Measurements from ENCODE around the gene EHBP1.

EHBP1 gene

DNA sequence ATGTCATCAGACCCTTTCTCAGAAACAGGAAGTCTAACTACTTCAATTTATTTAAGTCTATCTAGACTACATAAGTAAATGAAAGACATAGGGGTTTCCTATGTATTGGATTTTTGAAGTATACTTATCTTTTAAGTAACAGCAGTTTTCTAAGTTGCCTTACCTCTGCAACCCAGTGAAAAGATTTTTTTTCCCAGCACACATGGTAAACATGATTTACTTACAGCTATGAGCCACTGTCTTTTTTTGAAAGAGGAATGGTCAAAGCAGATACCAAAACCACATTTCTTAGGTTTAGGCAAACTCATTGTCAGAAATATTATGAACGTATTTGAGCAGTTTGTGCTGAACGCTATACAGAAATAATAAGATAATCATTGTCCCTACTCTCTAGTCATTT is 266.4 kb downstream of the EHBP1 start:
- TF ChIP-seq, protein P1, sequence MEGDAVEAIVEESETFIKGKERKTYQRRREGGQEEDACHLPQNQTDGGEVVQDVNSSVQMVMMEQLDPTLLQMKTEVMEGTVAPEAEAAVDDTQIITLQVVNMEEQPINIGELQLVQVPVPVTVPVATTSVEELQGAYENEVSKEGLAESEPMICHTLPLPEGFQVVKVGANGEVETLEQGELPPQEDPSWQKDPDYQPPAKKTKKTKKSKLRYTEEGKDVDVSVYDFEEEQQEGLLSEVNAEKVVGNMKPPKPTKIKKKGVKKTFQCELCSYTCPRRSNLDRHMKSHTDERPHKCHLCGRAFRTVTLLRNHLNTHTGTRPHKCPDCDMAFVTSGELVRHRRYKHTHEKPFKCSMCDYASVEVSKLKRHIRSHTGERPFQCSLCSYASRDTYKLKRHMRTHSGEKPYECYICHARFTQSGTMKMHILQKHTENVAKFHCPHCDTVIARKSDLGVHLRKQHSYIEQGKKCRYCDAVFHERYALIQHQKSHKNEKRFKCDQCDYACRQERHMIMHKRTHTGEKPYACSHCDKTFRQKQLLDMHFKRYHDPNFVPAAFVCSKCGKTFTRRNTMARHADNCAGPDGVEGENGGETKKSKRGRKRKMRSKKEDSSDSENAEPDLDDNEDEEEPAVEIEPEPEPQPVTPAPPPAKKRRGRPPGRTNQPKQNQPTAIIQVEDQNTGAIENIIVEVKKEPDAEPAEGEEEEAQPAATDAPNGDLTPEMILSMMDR (IDR thresholded peaks at IDR 0.05; ENCODE audit: low read depth, low read length, missing control alignments), result no peak
- DNase-seq (ENCODE audit: extremely low read depth, low read depth), result no peak
- H3K4me3 ChIP-seq (replicated peaks; ENCODE audit: low read depth, low read length), result no peak overlapping the region

DNA sequence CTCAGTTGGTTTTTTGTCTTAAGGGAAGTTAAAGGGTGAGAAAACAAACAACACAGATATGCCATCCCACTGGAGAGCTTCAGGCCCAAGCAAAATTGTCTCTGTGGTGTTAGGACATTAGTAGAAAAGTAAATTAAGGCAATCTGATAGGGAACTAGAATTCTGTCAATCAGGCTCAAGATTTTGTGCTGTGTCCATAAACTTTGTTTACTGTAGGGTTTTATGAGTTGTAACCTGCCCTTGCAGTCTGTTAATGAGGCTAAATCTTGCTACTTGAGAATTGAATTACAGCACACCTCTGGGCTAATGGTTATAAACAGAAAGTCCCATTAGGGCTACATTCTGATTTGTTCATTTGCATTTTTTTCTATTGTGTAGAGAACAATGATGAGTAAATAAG is 267.1 kb downstream of the EHBP1 start:
- TF ChIP-seq, protein P1 (IDR thresholded peaks at IDR 0.05; ENCODE audit: low read depth, low read length, missing control alignments), result no peak
- no peak overlapping the region for H3K4me3 ChIP-seq (replicated peaks; ENCODE audit: low read depth, low read length)
- DNase-seq (ENCODE audit: extremely low read depth, low read depth), result no peak

DNA sequence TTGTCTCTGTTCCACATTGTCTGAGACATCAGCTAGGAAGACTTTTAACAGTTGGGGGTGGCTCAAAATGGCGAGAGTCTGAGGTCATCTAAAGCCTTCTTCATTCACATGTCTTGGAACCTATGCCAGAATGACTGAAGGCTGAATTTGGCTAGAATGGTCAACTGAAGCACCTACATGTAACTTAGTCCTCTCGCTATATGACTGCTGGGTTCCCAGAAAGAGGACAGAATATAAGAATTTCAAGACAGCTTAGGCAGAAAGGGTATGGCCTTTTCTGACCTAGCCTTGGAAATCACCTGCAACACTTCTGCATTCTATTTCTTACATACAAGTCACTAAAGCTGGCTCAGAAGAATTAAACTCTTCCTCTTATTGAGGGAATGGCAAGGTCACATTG is 269.5 kb downstream of the EHBP1 start:
- TF ChIP-seq, protein P1 (IDR thresholded peaks at IDR 0.05; ENCODE audit: low read depth, low read length, missing control alignments), result no peak
- DNase-seq (ENCODE audit: extremely low read depth, low read depth), result no peak
- H3K4me3 ChIP-seq (replicated peaks; ENCODE audit: low read depth, low read length), result no peak overlapping the region

DNA sequence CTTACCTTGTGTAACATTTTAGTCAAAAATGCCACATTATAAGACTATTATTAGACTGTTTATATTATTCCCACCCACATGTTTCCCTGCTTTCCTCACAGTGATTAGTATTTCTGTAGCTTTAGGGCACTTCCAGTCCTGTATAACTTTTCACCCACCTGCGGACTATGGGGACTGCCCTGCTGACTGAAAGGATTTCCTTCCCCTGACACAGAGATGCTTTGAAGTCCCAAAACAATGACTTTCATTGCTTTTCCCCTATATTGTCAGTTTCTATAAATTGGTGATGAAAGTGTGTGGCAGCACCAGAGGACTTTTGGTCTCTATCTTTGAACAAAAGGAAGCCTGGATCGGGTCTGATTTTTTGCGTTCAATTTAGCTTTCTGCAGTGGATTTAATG is 286.1 kb downstream of the EHBP1 start:
- H3K4me3 ChIP-seq (replicated peaks; ENCODE audit: low read depth, low read length), result no peak overlapping the region
- TF ChIP-seq, protein P1 (IDR thresholded peaks at IDR 0.05; ENCODE audit: low read depth, low read length, missing control alignments), result no peak
- no peak for DNase-seq (ENCODE audit: extremely low read depth, low read depth)

DNA sequence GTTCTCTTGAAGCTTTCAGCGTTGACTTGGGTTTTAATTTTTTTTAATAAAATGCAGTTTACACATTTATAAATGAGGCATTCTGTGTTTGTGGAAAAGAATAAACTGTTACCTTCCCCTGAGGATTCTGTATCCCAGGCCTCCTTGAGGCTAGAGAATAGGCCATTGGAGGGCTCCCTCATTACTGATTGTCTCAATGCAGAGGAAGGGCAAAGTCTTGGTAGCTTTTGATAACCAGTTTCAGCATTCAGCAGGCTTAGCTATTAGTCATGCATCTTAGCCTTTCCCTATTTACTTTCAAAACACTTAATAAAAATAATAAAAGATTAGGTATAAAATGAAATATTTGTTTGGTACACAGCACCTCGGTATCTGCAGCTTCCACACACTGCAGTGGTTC is 287.0 kb downstream of the EHBP1 start:
- TF ChIP-seq, protein P1 (IDR thresholded peaks at IDR 0.05; ENCODE audit: low read depth, low read length, missing control alignments), result no peak
- no peak overlapping the region for H3K4me3 ChIP-seq (replicated peaks; ENCODE audit: low read depth, low read length)
- no peak for DNase-seq (ENCODE audit: extremely low read depth, low read depth)

DNA sequence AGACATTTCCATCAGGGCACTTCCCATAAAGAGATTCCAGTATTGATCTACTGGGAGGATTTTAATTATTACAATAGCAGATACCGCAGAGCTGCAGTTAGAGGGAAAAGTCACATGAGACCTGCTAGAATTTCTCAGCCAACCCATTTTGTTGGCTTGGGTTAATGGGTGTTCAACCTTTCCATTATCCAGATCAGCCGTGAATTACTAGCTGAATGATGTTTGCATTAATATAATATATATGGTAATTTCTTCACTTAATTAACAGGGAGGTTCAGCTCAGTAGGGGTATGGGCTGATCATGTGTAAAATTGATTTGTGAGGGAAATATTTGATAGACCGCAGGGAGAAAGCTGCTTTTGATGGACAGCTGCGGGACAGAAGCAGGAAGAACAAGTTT is 288.7 kb downstream of the EHBP1 start:
- no peak overlapping the region for H3K4me3 ChIP-seq (replicated peaks; ENCODE audit: low read depth, low read length)
- no peak for DNase-seq (ENCODE audit: extremely low read depth, low read depth)
- TF ChIP-seq, protein P1 (IDR thresholded peaks at IDR 0.05; ENCODE audit: low read depth, low read length, missing control alignments), result no peak

DNA sequence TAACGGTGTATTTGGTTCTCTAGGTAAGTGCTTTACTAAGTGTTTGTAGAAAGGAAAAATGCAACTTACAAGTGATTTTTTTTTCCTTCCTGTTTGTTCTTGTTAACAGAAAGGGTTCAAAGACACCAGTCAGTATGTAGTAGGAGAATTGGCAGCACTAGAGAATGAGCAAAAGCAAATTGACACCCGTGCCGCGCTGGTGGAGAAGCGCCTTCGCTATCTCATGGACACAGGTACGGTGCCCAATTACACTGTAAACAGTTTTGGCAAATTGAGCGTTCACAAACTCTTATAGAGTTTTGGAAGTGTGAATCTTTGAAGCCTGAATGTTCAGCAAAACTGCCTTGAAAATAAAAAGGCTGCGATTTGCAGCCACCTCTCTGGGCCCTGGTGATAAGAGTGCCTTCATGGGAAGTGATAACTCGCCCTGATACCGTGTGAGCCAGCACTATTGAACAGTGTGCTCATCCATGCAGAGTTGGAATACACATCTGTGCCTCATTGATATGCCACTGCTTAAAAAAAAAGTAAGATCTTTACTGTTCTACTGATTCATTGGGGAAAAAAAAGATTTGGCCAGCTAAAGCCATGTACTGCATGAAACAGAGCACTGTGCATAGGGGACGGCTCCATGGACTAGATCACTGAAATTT is 291.1 kb downstream of the EHBP1 start:
- no peak for DNase-seq (ENCODE audit: extremely low read depth, low read depth)
- no peak overlapping the region for H3K4me3 ChIP-seq (replicated peaks; ENCODE audit: low read depth, low read length)
- TF ChIP-seq, protein P1 (IDR thresholded peaks at IDR 0.05; ENCODE audit: low read depth, low read length, missing control alignments), result no peak

All from HFF-Myc (cell line).